Measurements from ENCODE around the gene TMBIM4. TPM values are rescaled to one million over a fixed set of nuclear protein-coding genes. Genes with fewer than 3 reads are reported as not detected.

TMBIM4 gene
- total RNA-seq, 2 donors from 2014 or later: 44.4 to 47.5 TPM

- Mint-ChIP-seq H3K4me1 (peaks cover 11% of the 10 kb centered on the region), H3K27me3 (no peaks in the 10 kb centered on the region), H3K36me3 (ENCODE audit: low read depth) (peaks cover 7% of the 10 kb centered on the region), H3K4me3 (no peak overlapping the region), H3K27ac (no peak overlapping the region)
- ATAC-seq: no peak
- DNase-seq: no peak
- no peaks in the 10 kb centered on the region for H3K9me3 ChIP-seq (ENCODE audit: control insufficient read depth, low read length, poor library complexity, severe bottlenecking)
These were observed 50.4 kb downstream of the TMBIM4 start for GRCh38 chr12:66119229-66119869.

DNA sequence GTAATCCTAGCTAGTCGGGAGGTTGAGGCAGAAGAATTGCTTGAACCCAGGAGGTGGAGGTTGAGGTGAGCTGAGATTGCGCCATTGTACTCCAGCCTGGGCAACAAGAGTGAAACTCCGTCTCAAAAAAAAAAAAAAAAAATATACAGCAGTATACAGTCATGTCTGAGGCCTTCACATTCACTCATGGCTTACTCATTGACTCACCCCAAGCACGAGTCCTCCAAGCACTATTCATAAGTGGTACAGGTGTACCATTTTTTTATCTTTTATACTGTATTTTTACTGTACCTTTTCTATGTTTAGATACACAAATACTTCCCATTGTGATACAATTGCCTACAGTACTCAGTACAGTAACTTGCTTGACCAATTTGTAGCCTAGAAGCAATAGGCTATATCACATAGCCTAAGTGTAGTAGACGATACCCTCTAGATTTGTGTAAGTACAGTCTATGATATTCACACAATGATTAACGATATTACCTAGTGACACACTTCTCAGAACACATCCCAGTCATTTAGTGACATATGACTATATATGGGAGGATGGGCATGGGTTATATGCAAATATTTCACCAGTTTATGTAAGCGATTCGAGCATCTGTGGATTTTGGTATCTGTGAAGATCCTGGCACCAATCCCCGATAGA, 51.4 kb downstream of the TMBIM4 start:
- ATAC-seq (no peak), DNase-seq (no peak)
- no peaks in the 10 kb centered on the region for H3K27me3 Mint-ChIP-seq
- H3K9me3 ChIP-seq (ENCODE audit: control insufficient read depth, low read length, poor library complexity, severe bottlenecking): no peaks in the 10 kb centered on the region
- peaks cover 6% of the 10 kb centered on the region for H3K36me3 Mint-ChIP-seq (ENCODE audit: low read depth)
- H3K4me1 Mint-ChIP-seq: peaks cover 8% of the 10 kb centered on the region
- H3K27ac Mint-ChIP-seq: no peak overlapping the region
- H3K4me3 Mint-ChIP-seq: no peak overlapping the region

DNA sequence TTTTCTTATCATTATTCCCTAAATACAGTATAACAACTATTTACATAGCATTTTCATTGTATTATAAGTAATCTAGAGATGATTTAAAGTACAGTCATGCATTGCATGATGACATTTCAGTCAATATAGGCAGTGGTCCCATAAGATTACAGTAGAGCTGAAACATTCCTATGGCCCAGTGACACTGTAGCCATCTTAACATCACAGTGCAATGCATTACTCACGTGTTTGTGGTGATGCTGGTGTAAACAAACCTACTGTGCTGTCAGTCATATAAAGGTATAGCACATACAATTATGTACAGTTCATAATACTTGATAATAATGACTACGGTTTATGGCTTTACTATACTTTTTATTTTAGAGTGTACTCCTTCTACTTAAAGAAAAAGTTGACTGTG, 52.6 kb downstream of the TMBIM4 start:
- no peaks in the 10 kb centered on the region for H3K9me3 ChIP-seq (ENCODE audit: control insufficient read depth, low read length, poor library complexity, severe bottlenecking)

DNA sequence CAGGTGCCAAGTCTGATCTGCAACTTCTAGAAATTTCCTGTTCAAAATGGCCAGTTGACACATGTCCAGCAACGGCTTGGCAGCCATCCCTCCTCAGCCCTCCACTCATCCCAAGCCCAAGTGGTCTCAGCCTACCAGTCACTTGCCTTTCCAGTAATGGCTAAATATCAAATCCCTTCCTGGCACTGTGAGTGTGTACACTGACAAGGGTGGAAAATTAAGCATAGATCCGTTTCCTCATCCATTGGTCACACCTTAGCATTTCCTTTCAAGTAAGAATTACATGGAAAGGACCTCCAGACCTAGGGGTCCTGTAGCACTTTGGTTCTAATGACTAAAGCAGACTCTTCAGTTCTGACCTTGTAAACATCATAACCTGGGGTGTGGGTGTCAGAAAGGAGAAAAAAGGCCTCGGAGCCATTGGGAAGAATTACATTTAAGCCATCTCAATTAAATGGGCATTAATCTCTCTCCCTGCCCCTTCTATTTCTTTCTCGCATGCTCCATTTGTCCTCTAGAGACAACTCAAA, 54.7 kb downstream of the TMBIM4 start:
- Mint-ChIP-seq H3K4me3 (no peak overlapping the region), H3K27me3 (no peaks in the 10 kb centered on the region), H3K4me1 (peaks cover 6% of the 10 kb centered on the region), H3K36me3 (ENCODE audit: low read depth) (peaks cover 6% of the 10 kb centered on the region), H3K27ac (no peak overlapping the region)
- DNase-seq (no peak), ATAC-seq (no peak)
- H3K9me3 ChIP-seq (ENCODE audit: control insufficient read depth, low read length, poor library complexity, severe bottlenecking): no peaks in the 10 kb centered on the region

More for the DNA sequence above, 52.6 kb downstream of the TMBIM4 start:
- Mint-ChIP-seq H3K4me3 (no peak overlapping the region), H3K36me3 (ENCODE audit: low read depth) (peaks cover 6% of the 10 kb centered on the region), H3K27ac (no peak overlapping the region), H3K4me1 (peaks cover 8% of the 10 kb centered on the region), H3K27me3 (no peaks in the 10 kb centered on the region)
- DNase-seq (no peak), ATAC-seq (no peak)

DNA sequence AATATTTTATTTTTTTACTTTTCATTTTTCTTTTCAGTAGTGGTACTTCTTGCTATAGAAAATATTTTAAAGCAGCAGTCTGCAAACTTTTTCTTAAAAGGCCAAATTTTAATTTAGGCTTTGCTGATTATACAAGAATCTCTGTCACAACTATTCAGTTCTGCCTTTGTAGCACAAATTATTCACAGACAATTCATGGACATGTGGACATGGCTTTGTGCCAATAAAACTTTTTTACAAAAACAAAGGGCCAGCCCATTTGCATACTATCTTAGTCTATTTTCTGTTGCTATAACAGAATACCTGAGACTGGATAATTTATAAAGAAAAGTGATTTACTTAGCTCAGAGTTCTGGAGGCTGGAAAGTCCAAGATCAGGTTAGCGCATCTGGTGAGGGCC, 56.3 kb downstream of the TMBIM4 start:
- Mint-ChIP-seq H3K36me3 (ENCODE audit: low read depth) (peaks cover 3% of the 10 kb centered on the region), H3K4me1 (no peaks in the 10 kb centered on the region), H3K4me3 (no peak overlapping the region), H3K27me3 (peaks cover 4% of the 10 kb centered on the region), H3K27ac (no peak overlapping the region)
- ATAC-seq: no peak
- no peaks in the 10 kb centered on the region for H3K9me3 ChIP-seq (ENCODE audit: control insufficient read depth, low read length, poor library complexity, severe bottlenecking)
- no peak for DNase-seq

DNA sequence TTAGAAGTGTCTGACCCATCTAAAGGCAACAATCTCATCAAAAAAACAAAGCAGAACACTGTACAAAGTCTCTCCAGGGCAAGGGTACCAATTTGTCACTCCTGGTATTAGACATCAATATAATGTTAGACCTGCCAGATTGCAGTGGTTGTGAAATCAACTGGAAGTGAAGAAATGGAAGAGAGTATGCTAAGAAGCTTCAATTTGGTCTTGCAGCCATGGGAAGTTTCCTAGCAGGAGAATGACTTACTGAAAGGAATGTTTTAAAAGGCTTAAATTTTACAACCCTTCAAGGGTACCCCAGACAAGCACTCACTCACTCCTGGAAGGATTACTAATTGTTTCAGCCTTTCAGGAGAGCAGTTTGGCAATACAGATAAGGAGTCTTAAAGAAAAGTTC, 58.2 kb downstream of the TMBIM4 start:
- Mint-ChIP-seq H3K4me3 (no peak overlapping the region), H3K27ac (no peak overlapping the region), H3K36me3 (ENCODE audit: low read depth) (peaks cover 3% of the 10 kb centered on the region), H3K27me3 (peaks cover 6% of the 10 kb centered on the region), H3K4me1 (peaks cover 5% of the 10 kb centered on the region)
- ATAC-seq (no peak), DNase-seq (no peak)
- no peaks in the 10 kb centered on the region for H3K9me3 ChIP-seq (ENCODE audit: control insufficient read depth, low read length, poor library complexity, severe bottlenecking)

- Mint-ChIP-seq H3K27ac (no peak overlapping the region), H3K36me3 (ENCODE audit: low read depth) (peaks cover 2% of the 10 kb centered on the region), H3K4me1 (peaks cover 5% of the 10 kb centered on the region), H3K27me3 (peaks cover 22% of the 10 kb centered on the region), H3K4me3 (no peak overlapping the region)
- no peak for ATAC-seq
- no peaks in the 10 kb centered on the region for H3K9me3 ChIP-seq (ENCODE audit: control insufficient read depth, low read length, poor library complexity, severe bottlenecking)
- DNase-seq: no peak
These were observed 60.7 kb downstream of the TMBIM4 start for GRCh38 chr12:66109056-66109455.

DNA sequence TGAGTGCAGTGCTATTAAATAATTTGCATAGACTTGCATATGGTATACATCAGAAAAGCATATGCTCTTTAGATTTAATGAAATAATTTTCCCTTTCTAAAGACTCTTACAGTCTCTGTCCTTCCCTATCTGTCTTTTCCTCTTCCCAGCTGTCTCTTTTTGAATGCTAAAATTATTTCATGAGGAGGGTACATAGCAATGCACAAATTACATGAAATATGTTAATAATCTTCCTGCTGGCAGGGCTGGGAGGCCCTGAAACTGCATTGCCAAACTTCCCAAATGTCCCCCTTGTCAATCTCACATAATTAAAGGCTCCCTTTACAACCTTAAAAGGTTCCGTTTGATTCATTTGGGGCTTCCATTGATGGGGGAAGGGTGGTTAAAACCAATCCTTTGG, 61.4 kb downstream of the TMBIM4 start:
- H3K4me3 Mint-ChIP-seq: no peak overlapping the region
- no peaks in the 10 kb centered on the region for H3K9me3 ChIP-seq (ENCODE audit: control insufficient read depth, low read length, poor library complexity, severe bottlenecking)
- ATAC-seq: no peak
- peaks cover 28% of the 10 kb centered on the region for H3K27me3 Mint-ChIP-seq
- H3K27ac Mint-ChIP-seq: no peak overlapping the region
- no peak for DNase-seq
- H3K36me3 Mint-ChIP-seq (ENCODE audit: low read depth): no peaks in the 10 kb centered on the region
- H3K4me1 Mint-ChIP-seq: peaks cover 5% of the 10 kb centered on the region

DNA sequence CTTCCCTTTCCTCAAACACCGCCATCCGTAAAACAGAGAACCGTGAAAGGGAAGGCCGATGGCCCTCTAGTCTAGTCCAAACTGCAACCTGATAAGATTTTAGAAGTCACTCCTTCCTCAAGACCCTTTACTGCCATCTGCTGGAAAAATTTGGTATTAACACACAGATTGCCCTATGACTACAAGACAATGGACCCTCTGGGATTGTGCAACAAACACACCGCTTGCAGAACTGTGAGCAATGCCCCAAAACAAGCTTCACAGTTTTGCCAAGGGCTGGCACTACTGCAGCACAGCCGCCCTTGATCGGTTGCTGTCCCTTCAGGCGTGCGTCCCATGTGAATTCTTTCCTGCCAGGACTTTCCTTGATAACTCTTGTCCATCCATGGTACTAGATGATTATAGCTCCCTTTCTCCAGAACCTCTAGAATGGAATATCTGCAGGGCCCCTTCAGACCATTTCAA, 62.3 kb downstream of the TMBIM4 start:
- peak; percentile 81 for ATAC-seq
- Mint-ChIP-seq H3K27ac (no peak overlapping the region), H3K36me3 (ENCODE audit: low read depth) (peaks cover 2% of the 10 kb centered on the region), H3K27me3 (peaks cover 37% of the 10 kb centered on the region), H3K4me3 (no peak overlapping the region), H3K4me1 (peaks cover 5% of the 10 kb centered on the region)
- H3K9me3 ChIP-seq (ENCODE audit: control insufficient read depth, low read length, poor library complexity, severe bottlenecking): no peaks in the 10 kb centered on the region
- peak in 1 of 3 donors; percentile 53 for DNase-seq

DNA sequence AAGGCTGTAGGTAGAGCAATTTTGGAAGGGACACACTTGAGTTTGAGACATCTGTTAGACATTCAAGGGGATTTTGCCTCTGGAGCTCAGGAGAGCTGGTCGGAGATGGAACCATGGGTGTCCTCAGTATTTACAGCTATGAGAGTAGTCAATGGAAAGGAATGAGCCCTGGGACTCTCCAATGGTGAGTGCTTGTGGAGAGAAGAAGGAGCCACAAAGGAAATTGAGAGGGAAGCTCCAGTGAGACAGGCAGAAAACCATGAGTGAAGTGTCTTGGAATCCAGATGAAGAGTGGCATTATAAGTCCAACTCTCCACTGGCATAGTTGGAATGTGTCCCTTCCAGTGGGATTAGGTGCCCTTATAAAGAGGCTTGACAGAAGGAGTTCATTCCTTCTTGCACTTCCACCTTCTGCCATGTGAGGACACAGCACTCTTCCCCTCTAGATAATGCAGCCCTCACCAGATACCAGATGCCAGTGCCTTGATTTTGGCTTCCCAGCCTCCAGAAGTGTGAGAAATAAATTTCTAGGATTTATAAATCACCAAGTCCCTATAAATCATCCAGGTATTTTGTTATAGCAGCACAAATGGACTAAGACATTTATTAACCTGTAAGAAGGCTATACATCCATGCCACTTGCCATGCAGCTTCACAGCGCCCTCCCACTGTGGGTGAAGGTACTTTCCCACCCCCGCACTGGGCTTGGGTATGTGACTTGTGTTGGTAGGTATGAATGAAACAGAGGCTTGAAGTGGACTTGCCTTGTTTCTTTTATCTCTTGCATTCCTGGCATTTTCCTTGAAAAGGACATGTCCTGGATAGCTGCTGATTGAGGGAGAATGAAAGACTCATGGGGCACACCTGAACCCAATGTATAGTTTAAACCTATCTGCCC, 66.5 kb downstream of the TMBIM4 start:
- Mint-ChIP-seq H3K27me3 (peaks cover 48% of the 10 kb centered on the region), H3K36me3 (ENCODE audit: low read depth) (peaks cover 3% of the 10 kb centered on the region), H3K4me3 (no peak overlapping the region), H3K4me1 (peaks cover 5% of the 10 kb centered on the region), H3K27ac (no peak overlapping the region)
- no peaks in the 10 kb centered on the region for H3K9me3 ChIP-seq (ENCODE audit: control insufficient read depth, low read length, poor library complexity, severe bottlenecking)
- no peak for ATAC-seq
- DNase-seq: no peak

DNA sequence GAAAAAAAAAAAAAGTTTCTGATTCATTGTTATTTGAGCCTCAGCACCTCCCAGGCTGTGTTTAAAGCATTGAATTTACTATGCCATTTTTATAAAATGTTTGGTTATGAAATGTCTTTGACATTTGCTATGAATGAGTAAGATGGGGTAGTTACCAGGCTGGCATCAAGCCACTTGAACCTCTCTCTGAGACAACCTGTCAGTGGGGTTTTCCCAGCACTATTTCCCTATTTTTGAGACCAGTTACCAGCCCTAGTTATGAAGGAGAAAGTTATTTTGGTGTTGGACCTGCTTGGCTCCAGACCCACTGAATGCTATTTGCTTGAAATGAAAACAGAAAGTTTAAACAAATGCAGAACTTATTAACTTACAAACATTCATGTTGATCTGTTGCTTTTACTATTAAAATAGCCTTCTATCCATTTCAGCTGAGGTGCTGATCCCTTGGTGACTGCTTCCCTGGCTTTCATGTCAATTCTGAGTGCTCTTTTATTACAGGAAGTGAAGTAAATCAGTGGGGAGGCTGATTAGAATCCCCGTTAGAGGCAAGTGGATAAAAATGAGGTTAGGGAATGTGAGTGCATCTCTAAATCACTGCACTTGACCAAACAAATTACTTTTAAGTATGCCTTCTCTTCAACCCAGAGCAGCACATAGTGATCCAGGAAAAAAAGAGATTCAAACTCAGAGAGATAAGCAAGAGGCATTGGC, 77.1 kb downstream of the TMBIM4 start:
- no peaks in the 10 kb centered on the region for H3K9me3 ChIP-seq (ENCODE audit: control insufficient read depth, low read length, poor library complexity, severe bottlenecking)
- Mint-ChIP-seq H3K36me3 (ENCODE audit: low read depth) (peaks cover 4% of the 10 kb centered on the region), H3K4me3 (no peak overlapping the region), H3K27me3 (peaks cover 30% of the 10 kb centered on the region), H3K4me1 (no peaks in the 10 kb centered on the region), H3K27ac (no peak overlapping the region)
- ATAC-seq (no peak), DNase-seq (no peak)

DNA sequence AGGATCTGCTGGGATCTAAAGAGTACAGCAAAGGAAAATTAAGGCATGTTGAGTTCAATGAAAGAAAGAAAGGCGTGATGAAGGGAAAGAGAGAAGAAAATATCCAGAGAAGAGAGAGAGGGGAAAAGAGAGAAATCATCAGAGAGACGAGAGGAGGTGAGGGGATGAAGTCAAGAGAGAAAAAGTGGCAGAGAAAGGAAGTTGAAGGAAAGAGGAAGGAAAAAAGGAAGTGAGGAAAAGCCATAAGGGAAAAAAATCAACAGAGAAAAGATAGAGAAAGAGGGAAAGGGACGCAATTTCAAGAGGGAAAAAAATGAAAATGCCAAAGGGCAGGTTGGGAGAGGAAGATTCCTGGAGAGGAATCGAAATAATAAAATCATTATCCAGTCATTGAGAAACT, 79.6 kb downstream of the TMBIM4 start:
- DNase-seq (no peak), ATAC-seq (no peak)
- Mint-ChIP-seq H3K4me1 (no peaks in the 10 kb centered on the region), H3K4me3 (no peak overlapping the region), H3K27ac (peak overlapping the region; percentile 22), H3K27me3 (peaks cover 45% of the 10 kb centered on the region), H3K36me3 (ENCODE audit: low read depth) (peaks cover 7% of the 10 kb centered on the region)
- no peaks in the 10 kb centered on the region for H3K9me3 ChIP-seq (ENCODE audit: control insufficient read depth, low read length, poor library complexity, severe bottlenecking)

All from T-helper 17 cell (primary cell).